Uterus (tissue), 2 donors: ENCODE measurements around the gene NFRKB.

Experiments
- CTCF ChIP-seq, 4 experiments: fragments of 200-600 bp in 2 of 4; fragments of 450-650 bp in 2 of 4; sonication (generic) in 2 of 4; IDR thresholded peaks; one replicate each; pipeline ENCODE4 v1.5.1; 2016 to 2019; ENCODE audit warnings: antibody characterized with exemption in 4 of 4, mild to moderate bottlenecking in 2 of 4, moderate library complexity in 1 of 4
- POLR2A ChIP-seq, 2 donors: fragments of 450-650 bp; IDR thresholded peaks; one replicate each; pipeline ENCODE4 v1.6.1; 2016; ENCODE audit warnings: antibody characterized with exemption in 2 of 2, mild to moderate bottlenecking in 1 of 2, moderate library complexity in 1 of 2

- TF ChIP-seq CTCF (IDR thresholded peaks at IDR 0.05) (no peak), POLR2A (IDR thresholded peaks at IDR 0.05) (no peak)
Observed at GRCh38 chr11:129911298-129911697, 15.9 kb upstream of the NFRKB start.
